HFFc6 (cell line): ENCODE results near the gene SPTLC1. TPM values are rescaled to one million over a fixed set of nuclear protein-coding genes. Genes with fewer than 3 reads are reported as not detected.

ENCODE experiments used
- DNase-seq: peaks from one replicate; pipeline ENCODE4 v3.0.0-alpha.2; 2018
- H3K27ac Mint-ChIP-seq: 2 replicates; pipeline ENCODE4 v1.8.0; 2020; ENCODE audit warnings: mild to moderate bottlenecking, mixed read lengths
- H3K27me3 Mint-ChIP-seq: 2 replicates; pipeline ENCODE4 v1.8.0; 2021; ENCODE audit warnings: mild to moderate bottlenecking, moderate library complexity, mixed read lengths; ENCODE audit not compliant: insufficient read depth
- H3K36me3 Mint-ChIP-seq: 2 replicates; pipeline ENCODE4 v1.8.0; 2021; ENCODE audit warnings: low read depth, mixed read lengths
- H3K4me1 Mint-ChIP-seq: 2 replicates; pipeline ENCODE4 v1.8.0; 2020; ENCODE audit warnings: low read depth, mixed read lengths
- H3K4me3 Mint-ChIP-seq: 2 replicates; pipeline ENCODE4 v1.8.0; 2020; ENCODE audit warnings: mild to moderate bottlenecking, moderate library complexity, mixed read lengths
- H3K9me3 Mint-ChIP-seq: 2 replicates; pipeline ENCODE4 v1.8.0; 2020; ENCODE audit warnings: mild to moderate bottlenecking, mixed read lengths
- total RNA-seq, 6 experiments: library from RNA; stranded (reverse); fragmentation: NEBNext Ultra II Directional; extraction: Animal tissue kit (Norgen Biotek cat#: 25700); gene quantifications; 2 replicates in 1 of 6; 3 replicates in 5 of 6; pipeline ENCODE4 v1.2.3, GENCODE V29; 2021
- TF ChIP-seq, protein P1 (sequence below): fragments of 200-600 bp; sonication (generic); IDR thresholded peaks from 2 replicates; pipeline ENCODE4 v1.5.0; 2021; ENCODE audit warnings: antibody characterized with exemption, mild to moderate bottlenecking

SPTLC1 gene
- total RNA-seq, 6 experiments from 2014 or later, result 56.2 to 67.2 (median 63.5) TPM

- Mint-ChIP-seq H3K9me3 (no peaks in the 10 kb centered on the region), H3K36me3 (peaks cover 31% of the 10 kb centered on the region), H3K27me3 (peaks cover 2% of the 10 kb centered on the region; the same call in 1 of the 2 replicates), H3K4me3 (no peak overlapping the region), H3K4me1 (peaks cover 12% of the 10 kb centered on the region), H3K27ac (no peak overlapping the region)
- TF ChIP-seq, protein P1, sequence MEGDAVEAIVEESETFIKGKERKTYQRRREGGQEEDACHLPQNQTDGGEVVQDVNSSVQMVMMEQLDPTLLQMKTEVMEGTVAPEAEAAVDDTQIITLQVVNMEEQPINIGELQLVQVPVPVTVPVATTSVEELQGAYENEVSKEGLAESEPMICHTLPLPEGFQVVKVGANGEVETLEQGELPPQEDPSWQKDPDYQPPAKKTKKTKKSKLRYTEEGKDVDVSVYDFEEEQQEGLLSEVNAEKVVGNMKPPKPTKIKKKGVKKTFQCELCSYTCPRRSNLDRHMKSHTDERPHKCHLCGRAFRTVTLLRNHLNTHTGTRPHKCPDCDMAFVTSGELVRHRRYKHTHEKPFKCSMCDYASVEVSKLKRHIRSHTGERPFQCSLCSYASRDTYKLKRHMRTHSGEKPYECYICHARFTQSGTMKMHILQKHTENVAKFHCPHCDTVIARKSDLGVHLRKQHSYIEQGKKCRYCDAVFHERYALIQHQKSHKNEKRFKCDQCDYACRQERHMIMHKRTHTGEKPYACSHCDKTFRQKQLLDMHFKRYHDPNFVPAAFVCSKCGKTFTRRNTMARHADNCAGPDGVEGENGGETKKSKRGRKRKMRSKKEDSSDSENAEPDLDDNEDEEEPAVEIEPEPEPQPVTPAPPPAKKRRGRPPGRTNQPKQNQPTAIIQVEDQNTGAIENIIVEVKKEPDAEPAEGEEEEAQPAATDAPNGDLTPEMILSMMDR, result no peak
- DNase-seq, result no peak
These were observed 80.1 kb downstream of the SPTLC1 start for GRCh38 chr9:92035146-92035545.

DNA sequence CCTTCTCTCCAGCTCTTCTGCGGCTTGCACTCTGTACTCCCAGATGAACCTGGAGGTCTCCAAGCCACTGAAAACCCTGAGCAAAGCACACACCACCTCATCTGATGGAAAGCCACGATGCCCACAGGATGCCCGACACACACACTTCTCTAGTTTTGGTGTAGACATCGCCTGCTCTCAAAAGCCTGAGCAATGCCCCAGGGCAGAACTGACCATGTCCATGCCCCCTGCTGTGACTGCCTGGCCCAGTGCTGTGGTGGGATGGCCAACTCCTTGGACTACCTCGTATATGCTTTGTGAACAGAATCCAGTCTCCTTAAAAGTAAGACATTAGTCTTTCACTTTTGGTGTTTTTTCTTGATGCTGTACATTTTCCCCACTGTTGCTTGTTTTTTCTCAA, 81.2 kb downstream of the SPTLC1 start:
- H3K4me3 Mint-ChIP-seq, result no peak overlapping the region
- H3K27me3 Mint-ChIP-seq, result peaks cover 2% of the 10 kb centered on the region; the same call in 1 of the 2 replicates
- peaks cover 12% of the 10 kb centered on the region for H3K4me1 Mint-ChIP-seq
- TF ChIP-seq, protein P1, result no peak
- H3K9me3 Mint-ChIP-seq, result no peaks in the 10 kb centered on the region
- DNase-seq, result no peak
- H3K27ac Mint-ChIP-seq, result no peak overlapping the region
- H3K36me3 Mint-ChIP-seq, result peaks cover 31% of the 10 kb centered on the region

DNA sequence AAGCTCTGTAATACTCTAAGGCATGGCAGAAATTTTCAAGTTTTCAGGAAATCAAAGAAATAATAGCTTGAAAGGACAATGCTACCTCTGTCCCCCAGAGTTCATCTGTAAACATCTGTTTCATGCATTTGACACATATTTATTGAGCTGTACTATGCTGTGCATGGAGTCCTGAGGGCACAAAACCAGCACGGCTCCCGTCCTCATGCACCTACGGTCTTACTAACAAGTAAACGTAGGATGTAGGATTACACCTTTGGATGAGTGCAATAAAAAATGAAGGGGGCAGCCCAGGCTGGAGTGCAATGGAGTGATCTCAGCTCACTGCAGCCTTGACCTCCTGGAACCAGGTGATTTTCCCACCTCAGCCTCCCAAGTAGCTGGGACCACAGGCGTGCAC, 81.9 kb downstream of the SPTLC1 start:
- no peak for DNase-seq
- TF ChIP-seq, protein P1, result no peak
- Mint-ChIP-seq H3K27me3 (peaks cover 2% of the 10 kb centered on the region; the same call in 1 of the 2 replicates), H3K4me3 (no peak overlapping the region), H3K27ac (no peak overlapping the region), H3K36me3 (peaks cover 31% of the 10 kb centered on the region), H3K4me1 (peaks cover 12% of the 10 kb centered on the region), H3K9me3 (no peaks in the 10 kb centered on the region)

- DNase-seq, result no peak
- no peak overlapping the region for H3K4me3 Mint-ChIP-seq
- no peaks in the 10 kb centered on the region for H3K9me3 Mint-ChIP-seq
- no peak overlapping the region for H3K27ac Mint-ChIP-seq
- H3K4me1 Mint-ChIP-seq, result peaks cover 12% of the 10 kb centered on the region
- TF ChIP-seq, protein P1, result no peak
- H3K27me3 Mint-ChIP-seq, result peaks cover 2% of the 10 kb centered on the region; the same call in 1 of the 2 replicates
- peaks cover 28% of the 10 kb centered on the region for H3K36me3 Mint-ChIP-seq
These were observed 82.3 kb downstream of the SPTLC1 start for GRCh38 chr9:92032891-92033290.

- TF ChIP-seq, protein P1, result no peak
- no peak overlapping the region for H3K27ac Mint-ChIP-seq
These were observed 84.8 kb downstream of the SPTLC1 start for GRCh38 chr9:92030367-92030766.

DNA sequence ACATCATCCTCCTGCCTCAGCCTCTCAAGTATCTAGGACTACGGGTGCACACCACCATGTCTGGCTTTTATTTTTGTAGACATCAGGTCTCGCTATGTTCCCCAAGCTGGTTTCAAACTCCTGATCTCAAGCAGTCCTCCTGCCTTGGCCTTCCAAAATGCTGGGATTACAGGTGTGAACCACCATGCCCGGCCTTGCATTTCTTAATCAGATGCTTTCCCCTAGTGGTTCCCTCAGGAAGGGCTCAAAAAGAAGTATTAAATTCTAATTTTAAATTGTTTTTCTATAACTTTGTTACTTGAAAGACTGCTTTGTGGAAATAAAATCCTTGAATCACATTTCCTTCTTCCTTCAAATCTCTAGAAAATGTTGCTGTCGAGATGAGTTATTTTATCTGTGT, 85.7 kb downstream of the SPTLC1 start:
- DNase-seq, result no peak
- H3K27ac Mint-ChIP-seq, result no peak overlapping the region
- H3K4me1 Mint-ChIP-seq, result no peaks in the 10 kb centered on the region
- no peak overlapping the region for H3K4me3 Mint-ChIP-seq
- H3K9me3 Mint-ChIP-seq, result no peaks in the 10 kb centered on the region
- TF ChIP-seq, protein P1, result peak; percentile 70
- H3K36me3 Mint-ChIP-seq, result peaks cover 17% of the 10 kb centered on the region; the same call in 1 of the 2 replicates
- H3K27me3 Mint-ChIP-seq, result peaks cover 2% of the 10 kb centered on the region; the same call in 1 of the 2 replicates

More at GRCh38 chr9:92030367-92030766, 84.8 kb downstream of the SPTLC1 start:
- Mint-ChIP-seq H3K9me3 (no peaks in the 10 kb centered on the region), H3K36me3 (peaks cover 20% of the 10 kb centered on the region; the same call in 1 of the 2 replicates), H3K4me3 (no peak overlapping the region), H3K4me1 (peaks cover 2% of the 10 kb centered on the region), H3K27me3 (peaks cover 2% of the 10 kb centered on the region; the same call in 1 of the 2 replicates)
- no peak for DNase-seq
